ENCODE measurements around the gene APIP.

DNA sequence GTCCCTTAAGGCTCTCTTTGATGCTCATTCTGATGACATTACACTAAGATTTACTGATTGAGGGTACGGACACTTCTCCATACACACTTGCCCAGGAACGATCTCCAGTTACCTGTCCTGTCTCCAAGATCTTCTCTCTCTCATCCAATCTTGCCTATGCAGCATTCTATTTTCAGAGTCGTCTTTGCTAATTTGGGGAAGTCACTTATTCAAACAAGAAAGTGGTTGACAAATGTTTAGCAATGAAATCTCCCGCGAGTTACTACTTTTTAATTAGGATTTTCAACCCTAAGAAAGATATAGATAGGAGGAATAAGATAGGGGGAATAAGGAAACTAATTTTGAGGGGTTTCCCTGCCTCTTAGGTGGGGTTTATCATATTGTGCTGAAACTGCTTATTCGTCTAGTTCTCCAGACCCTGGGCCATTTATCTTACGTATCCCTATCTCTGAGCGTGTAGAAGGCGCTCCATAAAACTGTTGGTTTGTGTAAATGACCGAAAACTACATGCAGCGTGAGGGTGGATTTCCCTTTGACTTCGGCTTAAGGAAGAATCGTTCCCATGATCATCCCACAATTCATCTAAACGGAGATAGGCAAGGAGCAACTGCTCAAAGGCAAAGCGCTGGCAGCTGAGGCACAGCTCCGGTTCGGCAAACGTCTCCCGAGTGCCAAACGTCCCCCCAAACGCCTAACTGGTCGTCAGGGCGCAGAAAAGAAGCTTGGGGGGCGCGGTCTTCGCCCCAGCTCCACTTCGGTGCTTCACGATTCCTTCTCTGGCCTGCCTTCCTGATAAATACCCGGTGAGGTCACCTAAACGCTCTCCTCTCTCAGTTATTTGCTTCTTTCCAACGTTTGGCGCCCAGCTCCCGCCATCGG lies 804 bp downstream of the APIP start:
- TF ChIP-seq, protein P1, sequence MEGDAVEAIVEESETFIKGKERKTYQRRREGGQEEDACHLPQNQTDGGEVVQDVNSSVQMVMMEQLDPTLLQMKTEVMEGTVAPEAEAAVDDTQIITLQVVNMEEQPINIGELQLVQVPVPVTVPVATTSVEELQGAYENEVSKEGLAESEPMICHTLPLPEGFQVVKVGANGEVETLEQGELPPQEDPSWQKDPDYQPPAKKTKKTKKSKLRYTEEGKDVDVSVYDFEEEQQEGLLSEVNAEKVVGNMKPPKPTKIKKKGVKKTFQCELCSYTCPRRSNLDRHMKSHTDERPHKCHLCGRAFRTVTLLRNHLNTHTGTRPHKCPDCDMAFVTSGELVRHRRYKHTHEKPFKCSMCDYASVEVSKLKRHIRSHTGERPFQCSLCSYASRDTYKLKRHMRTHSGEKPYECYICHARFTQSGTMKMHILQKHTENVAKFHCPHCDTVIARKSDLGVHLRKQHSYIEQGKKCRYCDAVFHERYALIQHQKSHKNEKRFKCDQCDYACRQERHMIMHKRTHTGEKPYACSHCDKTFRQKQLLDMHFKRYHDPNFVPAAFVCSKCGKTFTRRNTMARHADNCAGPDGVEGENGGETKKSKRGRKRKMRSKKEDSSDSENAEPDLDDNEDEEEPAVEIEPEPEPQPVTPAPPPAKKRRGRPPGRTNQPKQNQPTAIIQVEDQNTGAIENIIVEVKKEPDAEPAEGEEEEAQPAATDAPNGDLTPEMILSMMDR (IDR thresholded peaks at IDR 0.05) = no peak
- peak in 1 of 2 donors; percentile 27 for TF ChIP-seq POLR2AphosphoS5 (IDR thresholded peaks at IDR 0.05; ENCODE audit: insufficient read depth in 1 of 2, low read depth in 1 of 2)
